GM21737 (cell line): Measurements from ENCODE around the gene OSBPL5.

Source experiments
- ATAC-seq: cut with Tn5 transposase; IDR thresholded peaks from one replicate; pipeline ENCODE4 v1.9.1; 2021; ENCODE audit warnings: mild to moderate bottlenecking, moderate library complexity; ENCODE audit not compliant: unreplicated experiment

The OSBPL5 gene

DNA sequence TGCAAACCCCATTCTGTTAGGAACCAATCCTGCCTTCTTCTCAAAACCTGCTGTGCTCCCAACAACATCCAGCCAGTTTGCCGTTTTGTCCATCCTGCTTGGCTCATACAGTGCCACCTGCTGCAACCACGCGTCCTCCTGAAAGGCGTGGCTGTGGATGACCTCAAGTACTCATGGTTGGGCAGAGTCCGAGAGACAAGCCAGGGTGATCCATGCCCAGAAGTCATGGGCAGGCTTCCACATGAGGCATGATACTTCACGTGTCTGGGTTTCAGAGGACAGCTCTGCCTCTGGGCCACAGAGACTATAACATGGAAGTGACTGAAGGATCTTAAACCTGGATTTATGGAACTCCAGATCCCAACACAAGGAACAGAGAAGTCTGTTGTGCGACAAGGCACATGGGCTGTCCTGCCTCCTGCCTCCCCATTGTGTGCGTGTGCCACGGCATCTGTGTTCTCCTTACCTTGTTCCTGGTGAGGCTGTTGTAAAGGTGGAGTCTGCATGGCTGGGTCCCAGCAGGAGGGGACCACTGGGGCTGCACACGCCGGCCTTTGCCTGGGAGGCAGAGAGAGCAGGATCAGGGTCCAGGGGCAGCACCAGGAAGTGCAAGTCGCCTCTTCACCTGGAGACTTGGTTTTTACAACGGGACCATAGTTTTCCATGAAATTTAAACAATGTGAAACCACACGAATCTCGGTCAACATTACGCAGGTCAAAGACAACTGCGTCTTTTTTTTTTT lies 123.2 kb downstream of the OSBPL5 start:
- no peak for ATAC-seq

GRCh38 chr11:3040881-3041280 lies 124.2 kb downstream of the OSBPL5 start:
- ATAC-seq, result no peak

DNA sequence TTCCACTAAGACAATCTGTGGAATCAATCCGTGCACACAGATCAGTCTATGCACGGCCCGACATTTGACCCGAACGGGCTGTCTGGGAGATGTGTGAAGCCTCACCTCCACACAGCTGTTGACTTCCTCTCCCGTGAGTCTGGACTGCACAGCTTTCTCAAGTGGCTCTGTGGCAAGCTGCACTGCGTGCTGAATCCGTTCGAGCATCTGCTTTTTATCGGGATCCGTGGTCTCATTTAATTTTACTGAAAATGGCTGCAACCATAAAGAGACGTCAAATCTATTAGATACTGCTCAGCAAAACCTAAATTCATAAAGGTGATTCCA lies 127.2 kb downstream of the OSBPL5 start:
- ATAC-seq, result no peak
